Lower leg skin (tissue), 3 donors: ENCODE data around the gene HK1.

Experiments
- CTCF ChIP-seq, 3 donors: fragments of 450-650 bp; IDR thresholded peaks; one replicate each; pipeline ENCODE4 v1.5.1; 2016; ENCODE audit warnings: antibody characterized with exemption in 3 of 3, mild to moderate bottlenecking in 3 of 3, moderate library complexity in 2 of 3
- POLR2A ChIP-seq, 2 donors: fragments of 450-650 bp; IDR thresholded peaks; one replicate each; pipeline ENCODE4 v1.6.1; 2016 to 2017; ENCODE audit warnings: antibody characterized with exemption in 2 of 2, mild to moderate bottlenecking in 1 of 2, moderate library complexity in 1 of 2

GRCh38 chr10:69413221-69413865 is 135.0 kb downstream of the HK1 start:
- TF ChIP-seq POLR2A (IDR thresholded peaks at IDR 0.05) (no peak), CTCF (IDR thresholded peaks at IDR 0.05) (no peak)
